Measurements from ENCODE around the gene CBLN4.

CBLN4 gene

DNA sequence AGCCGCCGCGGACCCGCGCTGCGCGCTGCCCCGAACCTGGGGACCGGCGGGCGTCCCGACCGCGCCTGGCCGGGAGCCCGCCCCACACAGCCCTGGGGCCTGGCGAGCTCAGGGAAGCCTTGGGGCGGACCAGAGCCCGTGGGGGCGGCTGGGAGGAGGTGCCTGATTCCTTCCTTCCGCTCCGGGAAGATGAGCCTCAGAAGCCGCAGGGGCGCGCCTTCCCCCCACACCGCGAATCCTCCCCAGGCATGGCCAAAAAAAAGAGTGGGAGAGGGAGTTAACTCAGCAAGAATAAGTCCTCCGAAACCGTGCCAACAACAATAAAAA is at the start of gene CBLN4:
Gene CBLN4 (minus strand): TSS at position 131 of the 327 bp plus-strand sequence. CDS start 1,348 bp downstream, outside the sequence.
- no peak for DNase-seq (ENCODE audit: low read depth in 2 of 2)

- no peak for DNase-seq (ENCODE audit: low read depth in 2 of 2)
Observed at GRCh38 chr20:56043227-56043626, 37.9 kb upstream of the CBLN4 start.

GRCh38 chr20:56032251-56032650 is 26.9 kb upstream of the CBLN4 start:
- DNase-seq (ENCODE audit: low read depth in 2 of 2), result no peak

GRCh38 chr20:56018716-56019115 is 13.4 kb upstream of the CBLN4 start:
- DNase-seq (ENCODE audit: low read depth in 2 of 2), result no peak

GRCh38 chr20:56018194-56018593 is 12.9 kb upstream of the CBLN4 start:
- DNase-seq (ENCODE audit: low read depth in 2 of 2), result no peak

DNA sequence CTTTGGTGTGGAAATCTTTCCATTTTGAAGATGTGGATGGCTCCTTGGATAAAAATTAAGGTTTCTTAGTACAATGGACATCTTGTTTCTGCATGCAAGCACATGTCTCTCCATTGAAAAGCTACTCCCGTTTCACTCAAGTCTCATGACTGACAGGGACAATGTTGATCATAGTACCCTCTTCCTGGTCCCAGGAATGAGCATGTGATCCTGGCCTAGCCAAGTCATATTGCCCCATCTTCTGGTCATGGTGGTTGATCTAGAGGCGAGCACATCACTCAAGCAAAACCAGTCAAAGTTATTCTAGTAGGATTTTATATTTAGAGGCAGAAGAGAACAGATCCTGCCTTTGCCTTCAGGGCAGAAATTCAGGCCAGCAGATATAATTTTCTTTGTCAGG is 12.2 kb upstream of the CBLN4 start:
- DNase-seq (ENCODE audit: low read depth in 2 of 2), result no peak

- DNase-seq (ENCODE audit: low read depth in 2 of 2), result no peak
Observed at GRCh38 chr20:56014998-56015397, 9.7 kb upstream of the CBLN4 start.

- DNase-seq (ENCODE audit: low read depth in 2 of 2), result no peak
Observed at GRCh38 chr20:56014151-56014550, 8.8 kb upstream of the CBLN4 start.

DNA sequence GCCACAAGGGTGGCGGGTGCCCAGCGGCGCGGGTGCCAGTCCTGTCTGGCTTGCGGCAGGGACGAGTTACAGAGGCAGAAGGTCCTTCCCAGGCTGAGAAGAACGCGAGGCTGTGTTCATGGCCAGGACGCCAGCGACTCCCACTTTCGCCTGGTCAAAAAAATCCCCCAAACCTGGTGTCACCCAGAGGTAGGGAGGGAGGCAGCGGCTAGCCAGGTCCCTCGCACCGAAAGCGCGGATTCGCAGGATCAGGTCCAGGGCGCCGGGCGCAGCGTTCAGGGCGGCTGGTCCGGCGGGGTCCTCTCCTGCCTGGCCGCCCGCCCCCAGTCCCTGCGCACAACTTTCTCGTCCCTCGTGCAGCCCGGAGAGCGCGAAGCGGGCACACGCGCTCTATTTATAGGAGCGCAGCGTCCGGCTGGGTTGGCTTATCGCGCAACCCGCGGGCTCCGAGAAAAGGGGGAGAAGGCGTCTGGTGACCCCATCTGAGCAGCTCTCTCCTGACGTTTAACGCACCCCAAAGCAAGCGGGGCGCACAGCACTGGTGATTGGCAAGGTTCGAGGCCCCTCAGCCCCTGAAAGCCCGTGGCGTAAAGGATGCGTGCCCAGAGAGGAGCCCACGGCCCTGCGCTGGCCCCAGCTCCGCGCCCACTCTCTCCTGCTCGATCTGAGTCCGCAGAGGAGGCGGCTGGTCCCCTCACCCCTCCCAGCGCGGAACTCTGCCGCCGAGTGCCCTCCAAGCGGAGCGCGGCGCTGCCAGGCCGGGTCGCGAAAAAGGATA is 519 bp downstream of the CBLN4 start:
- no peak for DNase-seq (ENCODE audit: low read depth in 2 of 2)

DNA sequence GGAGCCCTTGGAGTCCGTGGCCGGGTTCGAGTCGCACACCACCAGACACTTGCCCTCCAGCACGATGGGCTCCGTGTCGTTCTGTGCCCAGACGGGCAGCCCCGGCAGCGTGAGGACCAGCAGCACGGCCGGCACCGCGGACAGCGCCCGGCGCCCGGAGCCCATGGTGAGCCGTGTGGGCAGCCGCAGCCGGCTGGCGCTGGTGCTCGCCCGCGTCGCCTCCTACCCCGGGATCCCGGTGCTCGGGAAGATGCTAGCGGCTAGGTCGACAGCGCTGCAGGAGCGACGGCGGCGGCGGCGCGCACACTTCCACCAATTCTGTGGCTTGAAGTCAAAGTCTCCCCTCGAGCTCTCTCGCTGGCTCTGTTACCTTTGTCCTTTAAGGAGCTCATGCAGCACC is 1.3 kb downstream of the CBLN4 start:
- DNase-seq (ENCODE audit: low read depth in 2 of 2), result no peak

GRCh38 chr20:56002908-56003800 is 2.2 kb downstream of the CBLN4 start:
- no peak for DNase-seq (ENCODE audit: low read depth in 2 of 2)

DNA sequence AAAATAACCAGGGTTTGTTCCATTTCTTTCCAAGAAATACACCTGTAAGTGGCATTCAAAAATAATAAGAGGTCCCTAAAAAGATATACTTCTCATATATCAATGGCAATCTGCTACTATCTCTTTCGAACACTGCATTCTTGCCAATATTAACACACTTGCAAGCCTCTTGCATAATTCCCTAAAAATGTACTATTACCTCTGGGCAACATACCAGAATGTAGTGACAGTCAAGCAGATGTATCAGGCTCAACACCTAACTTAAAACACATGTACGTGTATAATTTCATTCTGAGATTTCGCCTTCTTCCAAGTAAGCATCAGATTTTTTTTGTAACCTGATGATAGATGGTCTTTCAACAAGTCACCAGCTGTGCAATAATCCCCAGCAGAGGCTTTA is 3.4 kb downstream of the CBLN4 start:
- no peak for DNase-seq (ENCODE audit: low read depth in 2 of 2)

DNA sequence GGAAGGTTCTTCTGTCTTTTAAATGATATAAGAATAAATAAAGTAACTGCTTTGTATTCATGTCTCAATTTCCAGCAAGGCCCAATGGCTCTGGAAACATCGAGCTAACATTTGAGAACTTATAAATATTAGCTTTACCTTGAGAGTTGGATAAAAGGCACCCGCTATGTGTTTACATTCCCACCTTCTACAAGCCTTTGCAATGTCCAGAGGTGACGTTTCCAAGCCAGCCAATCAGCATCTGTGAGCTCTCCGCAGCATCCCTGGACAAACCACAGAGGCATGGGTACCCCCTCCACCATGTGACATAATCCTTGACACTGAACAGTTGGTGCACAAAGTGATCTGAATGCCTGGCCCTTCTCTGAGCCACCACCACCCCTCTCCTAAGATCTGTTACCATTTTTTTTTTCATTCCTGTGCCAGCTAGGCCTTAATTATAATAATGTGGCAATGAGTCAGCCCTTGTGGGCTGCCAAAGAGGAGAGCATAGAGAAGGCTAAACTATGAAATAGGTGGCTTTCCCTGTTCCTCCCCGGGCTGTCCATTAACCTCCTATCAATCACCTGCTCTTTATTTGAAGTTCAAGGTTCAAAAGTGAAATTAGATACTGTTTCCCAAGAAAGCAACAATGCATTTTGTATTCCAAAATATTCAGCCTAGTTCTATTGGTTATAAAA is 4.1 kb downstream of the CBLN4 start:
- DNase-seq (ENCODE audit: low read depth in 2 of 2), result no peak

- DNase-seq (ENCODE audit: low read depth in 2 of 2), result no peak
Observed at GRCh38 chr20:55978550-55978949, 26.8 kb downstream of the CBLN4 start.

DNA sequence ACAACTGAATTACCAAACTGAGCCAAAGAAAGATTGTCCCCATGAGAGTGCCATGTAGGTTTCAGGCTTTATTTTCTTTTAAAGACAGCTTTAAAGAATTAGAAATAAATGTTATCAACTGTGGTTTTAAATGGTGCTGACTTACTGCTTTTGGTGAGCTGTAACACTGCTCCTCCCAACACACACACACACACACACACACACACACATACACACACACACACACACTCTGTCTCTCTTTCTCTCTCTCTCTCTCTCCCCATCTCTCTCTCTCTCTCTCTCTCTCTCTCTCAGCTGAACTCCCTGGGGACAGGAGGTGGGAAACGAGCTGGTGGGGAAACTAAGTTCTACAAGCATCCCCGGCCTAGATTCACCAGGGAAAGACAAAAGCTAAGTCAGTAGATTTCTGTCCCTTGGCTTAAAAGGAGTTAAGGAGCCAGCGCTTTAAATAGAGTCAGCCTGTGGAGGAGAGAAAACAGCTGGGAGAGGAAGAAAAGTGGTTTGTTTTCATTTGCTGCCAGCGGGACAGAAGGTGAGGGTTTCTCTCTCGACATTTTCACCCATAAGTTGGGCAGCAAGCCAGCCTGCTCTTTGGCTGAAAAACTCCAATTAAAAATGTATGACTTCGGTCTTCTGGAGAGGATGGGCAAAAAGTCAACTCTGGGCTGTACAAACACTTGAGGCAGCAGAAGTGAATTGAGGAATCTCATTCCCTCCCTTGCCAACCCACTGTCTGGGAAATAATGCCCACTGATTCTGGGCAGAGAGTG is 27.4 kb downstream of the CBLN4 start:
- no peak for DNase-seq (ENCODE audit: low read depth in 2 of 2)

GRCh38 chr20:55974491-55975202 is 30.7 kb downstream of the CBLN4 start:
- DNase-seq (ENCODE audit: low read depth in 2 of 2), result no peak

DNA sequence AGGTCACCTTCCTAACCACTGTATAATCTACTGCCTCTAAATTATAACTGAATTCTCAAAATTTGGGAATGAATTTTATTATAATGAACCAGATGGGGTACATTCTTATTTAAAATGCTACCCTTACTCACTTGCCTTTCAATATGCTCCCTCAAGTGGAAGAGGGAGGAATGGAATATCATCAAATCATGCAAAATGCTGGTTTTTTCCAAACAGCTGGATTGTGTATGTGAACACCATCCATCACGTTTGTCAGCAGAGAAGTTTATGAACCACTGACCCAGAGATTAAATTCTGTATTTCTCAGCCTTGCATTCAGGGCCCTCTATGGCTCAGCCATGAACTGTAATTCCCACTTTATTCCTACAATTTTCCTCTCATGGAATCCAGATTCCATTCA is 40.5 kb downstream of the CBLN4 start:
- DNase-seq (ENCODE audit: low read depth in 2 of 2), result no peak

GRCh38 chr20:55961376-55962330 is 43.7 kb downstream of the CBLN4 start:
- no peak for DNase-seq (ENCODE audit: low read depth in 2 of 2)

GRCh38 chr20:55953201-55953600 is 52.1 kb downstream of the CBLN4 start:
- no peak for DNase-seq (ENCODE audit: low read depth in 2 of 2)

- no peak for DNase-seq (ENCODE audit: low read depth in 2 of 2)
Observed at GRCh38 chr20:55947701-55948100, 57.6 kb downstream of the CBLN4 start.

All from stimulated activated CD8-positive, alpha-beta memory T cell treated with anti-CD3 and anti-CD28 coated beads, Interleukin-15, amount 100 ng/mL, for 4 hours (primary cell).